ENCODE measurements around the gene ITGB2.
A peak's percentile ranks its signal among the peaks of the same experiment; 100 is the strongest.

The ITGB2 gene

DNA sequence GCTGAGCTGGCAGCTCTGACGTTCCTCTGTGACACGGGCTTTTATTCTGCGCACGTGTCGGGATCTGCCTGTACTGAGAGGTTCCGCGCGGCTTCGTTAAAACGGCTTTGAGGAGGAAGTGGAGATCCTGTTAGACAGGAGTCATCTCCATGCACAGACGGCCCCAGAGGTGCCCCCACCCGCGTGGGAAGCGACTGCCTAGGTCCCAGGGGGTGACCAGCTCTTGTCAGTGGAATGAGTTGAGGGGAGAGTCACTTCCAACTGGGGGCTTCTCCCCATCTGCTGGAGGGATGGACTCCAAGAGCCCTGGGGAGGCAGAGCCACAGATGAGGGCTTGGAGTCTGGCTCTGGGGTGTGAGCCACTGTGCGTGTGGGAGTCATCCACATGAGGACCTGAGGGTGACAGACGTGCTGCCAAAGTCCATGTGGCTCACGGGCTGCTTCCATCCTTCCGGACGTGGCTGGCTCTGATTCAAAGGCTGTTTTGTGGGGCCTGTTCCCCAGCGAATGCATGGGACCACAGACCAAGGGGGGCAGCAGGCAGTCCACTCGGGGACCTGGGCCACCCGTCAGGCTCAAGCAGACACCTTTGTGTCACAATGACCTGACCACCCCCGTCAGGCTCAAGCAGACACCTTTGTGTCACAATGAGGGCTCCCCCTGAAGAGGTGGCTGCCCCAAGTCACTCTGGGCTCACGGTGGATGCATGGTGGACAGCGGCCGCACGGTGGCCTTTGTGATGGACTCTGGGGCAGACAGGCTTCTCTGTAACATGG, 74.0 kb downstream of the ITGB2 start:
- DNase-seq: peak; percentile 91 to 93 (median 92)

GRCh38 chr21:44846224-44846484, 74.5 kb downstream of the ITGB2 start:
- no peak for DNase-seq

GRCh38 chr21:44845418-44846223, 75.1 kb downstream of the ITGB2 start:
- DNase-seq: peak; percentile 78 to 91 (median 84)

GRCh38 chr21:44844256-44844655, 76.4 kb downstream of the ITGB2 start:
- DNase-seq: no peak

GRCh38 chr21:44842721-44843445, 77.8 kb downstream of the ITGB2 start:
- DNase-seq: no peak

GRCh38 chr21:44842087-44842486, 78.6 kb downstream of the ITGB2 start:
- no peak for DNase-seq

DNA sequence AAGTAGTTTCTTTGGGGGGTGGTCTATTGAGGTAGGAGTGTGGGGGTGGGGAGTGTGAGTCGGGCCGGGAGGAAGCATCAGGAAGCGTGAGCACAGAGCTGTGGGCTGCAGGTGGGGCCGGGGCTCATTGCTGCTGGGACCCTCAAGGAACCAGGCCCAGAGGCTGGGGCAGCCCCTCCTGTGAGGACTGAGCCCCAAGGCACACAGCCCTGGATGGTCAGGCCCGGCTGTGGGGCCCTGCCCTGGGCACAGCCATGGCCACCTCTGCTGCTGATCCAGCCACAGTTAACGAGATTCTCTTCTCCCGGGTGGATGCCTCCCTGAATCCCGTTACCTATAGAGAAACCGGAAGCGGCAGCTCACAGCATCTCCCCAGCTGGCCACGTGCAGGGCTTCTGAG, 79.9 kb downstream of the ITGB2 start:
- DNase-seq: no peak

GRCh38 chr21:44838951-44839350, 81.7 kb downstream of the ITGB2 start:
- no peak for DNase-seq

DNA sequence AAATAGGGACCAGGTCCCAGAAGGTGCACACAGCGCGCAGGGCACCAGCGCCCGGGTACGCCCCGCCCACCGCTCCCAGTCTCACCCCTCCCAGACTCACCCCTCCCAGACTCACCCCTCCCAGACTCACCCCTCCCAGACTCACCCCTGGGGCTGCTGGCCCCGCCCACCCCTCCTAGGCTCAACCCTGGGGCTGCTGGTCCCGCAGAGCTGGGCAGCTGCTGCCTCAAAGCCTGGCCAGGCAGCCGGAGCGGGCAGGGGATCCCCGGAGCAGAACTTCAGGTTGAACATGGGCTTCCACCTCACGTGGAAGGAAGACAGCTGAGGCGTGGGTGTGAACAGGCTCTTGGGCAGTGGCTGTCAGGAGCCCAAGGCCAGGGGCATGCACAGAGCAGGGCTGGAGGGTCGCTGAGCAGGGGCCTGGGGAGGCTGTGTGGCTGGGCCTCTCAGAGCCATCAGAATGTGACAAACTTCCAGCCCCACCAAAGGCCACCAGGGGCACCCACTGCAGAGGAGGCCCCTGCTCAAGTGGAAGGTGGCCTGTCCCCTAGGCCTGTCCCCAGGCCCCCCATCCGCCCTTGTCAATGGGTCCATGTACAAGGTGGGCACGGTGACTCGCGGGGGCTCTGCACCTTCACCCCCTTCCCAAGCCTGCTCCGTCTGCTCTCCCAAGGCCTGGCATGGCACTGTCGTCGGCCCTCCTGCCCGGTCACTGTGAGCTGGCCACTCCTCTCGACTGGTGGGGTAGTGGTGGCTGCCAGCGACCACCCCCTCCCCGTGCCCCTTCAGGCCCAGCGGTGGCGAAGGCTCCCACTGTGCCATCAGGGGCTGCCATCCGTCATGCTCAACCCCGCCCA, 82.4 kb downstream of the ITGB2 start:
- DNase-seq: peak in 1 of 4 experiments; percentile 36

- DNase-seq: no peak
These were observed 83.2 kb downstream of the ITGB2 start for GRCh38 chr21:44837537-44837936.

GRCh38 chr21:44836666-44837471, 83.8 kb downstream of the ITGB2 start:
- DNase-seq: peak; percentile 36 to 73 (median 57)

DNA sequence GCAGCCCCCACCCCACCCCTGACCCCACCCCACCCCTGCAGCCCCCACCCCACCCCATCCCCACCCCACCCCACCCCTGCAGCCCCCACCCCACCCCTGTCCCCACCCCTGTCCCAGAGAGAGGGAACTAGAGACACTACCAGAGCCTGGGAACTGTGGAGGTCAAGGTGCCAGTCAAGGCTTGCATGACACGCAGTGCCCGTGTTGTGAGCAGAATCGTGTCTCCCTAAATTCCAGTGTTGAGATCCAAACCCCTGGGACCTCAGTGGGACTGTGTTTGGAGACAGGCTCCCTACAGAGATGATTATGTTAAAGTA, 84.4 kb downstream of the ITGB2 start:
- no peak for DNase-seq

Measured in suppressor macrophage (primary cell).